HG03520 (cell line): ENCODE measurements around the gene MRGPRF.
"Not testable (repeated sequence)": the region's sequence is repeated elsewhere in the genome, so short reads cannot be mapped to it uniquely, and the experiment has no call there.

ENCODE experiments used
- ATAC-seq: cut with Tn5 transposase; IDR thresholded peaks from one replicate; pipeline ENCODE4 v1.9.1; 2021; ENCODE audit warnings: mild to moderate bottlenecking, moderate library complexity; ENCODE audit not compliant: unreplicated experiment

Gene MRGPRF

DNA sequence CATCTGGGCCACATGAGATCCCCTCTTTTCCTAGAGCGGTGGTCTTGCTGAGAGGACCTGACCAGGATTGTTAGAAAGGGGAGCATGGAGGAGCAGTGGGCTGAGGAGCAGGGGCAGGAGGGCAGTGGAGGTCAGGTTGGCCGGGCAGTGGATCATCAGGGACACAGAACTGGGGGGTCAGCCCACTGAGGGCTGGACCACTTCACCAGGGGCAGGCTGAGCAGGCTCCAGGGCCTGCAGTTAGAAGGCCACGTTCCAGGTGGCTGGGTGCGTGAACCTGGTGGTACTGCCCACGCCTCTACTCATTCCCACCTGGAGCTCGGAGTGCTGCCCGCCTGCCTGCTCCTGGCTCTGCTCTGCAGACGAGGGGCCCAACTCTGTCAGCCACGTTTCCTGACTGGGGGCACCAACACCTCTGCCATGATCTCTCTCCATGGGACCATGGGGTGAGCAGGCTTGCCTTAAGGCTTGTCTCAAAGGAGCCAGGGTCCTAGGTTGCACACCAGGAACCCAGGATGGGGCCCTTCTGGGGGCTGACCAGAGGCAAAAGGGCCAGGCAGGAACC, 9.7 kb downstream of the MRGPRF start:
- ATAC-seq = no peak

- ATAC-seq = no peak
These were observed 10.3 kb downstream of the MRGPRF start for GRCh38 chr11:69002570-69003231.

DNA sequence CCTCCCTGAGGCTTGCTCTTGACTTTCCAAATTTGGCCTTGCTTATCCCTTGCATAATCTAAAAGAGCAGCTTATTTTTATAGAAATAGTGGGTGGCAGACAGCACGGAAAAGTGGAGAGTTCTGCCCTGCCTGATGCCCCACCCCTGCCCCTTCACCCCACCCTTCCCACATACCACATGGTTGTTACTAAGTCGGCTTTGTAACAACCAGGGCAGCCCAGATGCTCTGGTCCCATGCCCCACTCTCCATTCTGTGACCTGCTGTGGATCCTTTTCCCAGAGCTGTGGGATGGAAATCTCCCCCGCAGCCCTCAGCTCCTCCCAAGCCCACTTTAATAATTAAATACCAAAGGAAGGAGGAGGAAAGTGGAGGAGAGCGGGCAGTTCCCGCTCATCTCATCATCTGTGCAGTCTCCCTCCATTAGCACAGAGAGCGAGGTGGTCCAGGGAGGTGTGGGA, 10.9 kb downstream of the MRGPRF start:
- no peak for ATAC-seq

DNA sequence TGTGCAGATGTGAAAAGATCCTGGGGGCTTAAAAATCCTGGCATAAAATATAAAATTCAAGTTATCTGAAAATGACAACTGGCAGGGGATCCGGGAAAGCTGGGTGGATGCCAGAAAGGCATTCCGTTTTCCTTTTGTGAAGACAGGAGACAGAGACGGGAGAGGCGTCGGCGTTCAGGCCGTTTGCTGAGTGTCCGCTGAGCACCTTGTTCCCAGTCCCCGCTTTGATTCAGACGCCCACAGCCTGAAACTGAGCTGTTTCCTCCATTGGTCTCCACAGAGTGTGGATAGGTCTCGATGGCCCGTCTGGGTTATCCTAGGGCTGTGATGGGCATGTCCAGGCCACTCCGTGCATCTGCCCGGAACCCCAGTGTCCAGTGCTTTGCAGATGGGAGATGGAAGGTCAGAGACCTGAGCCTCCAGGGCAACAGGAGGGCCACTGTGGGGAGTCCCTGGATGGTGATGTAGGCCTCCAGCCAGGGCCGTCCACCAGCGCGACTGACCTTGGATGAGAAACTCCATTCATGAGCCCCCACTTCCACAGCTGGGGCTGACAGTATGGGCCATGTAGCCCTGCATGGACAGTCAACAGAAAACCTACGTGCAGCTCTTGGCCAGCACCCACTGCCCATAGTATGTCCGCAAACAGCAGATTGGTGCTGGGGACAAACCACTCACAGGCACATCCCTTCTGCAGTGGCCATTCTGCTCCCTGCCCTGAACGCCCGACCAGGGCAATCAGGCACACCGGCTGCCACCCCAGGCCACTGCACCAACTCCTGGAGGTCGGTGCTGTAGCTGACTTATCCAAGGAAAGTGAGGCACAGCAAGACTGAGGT, 11.6 kb downstream of the MRGPRF start:
- no peak for ATAC-seq

DNA sequence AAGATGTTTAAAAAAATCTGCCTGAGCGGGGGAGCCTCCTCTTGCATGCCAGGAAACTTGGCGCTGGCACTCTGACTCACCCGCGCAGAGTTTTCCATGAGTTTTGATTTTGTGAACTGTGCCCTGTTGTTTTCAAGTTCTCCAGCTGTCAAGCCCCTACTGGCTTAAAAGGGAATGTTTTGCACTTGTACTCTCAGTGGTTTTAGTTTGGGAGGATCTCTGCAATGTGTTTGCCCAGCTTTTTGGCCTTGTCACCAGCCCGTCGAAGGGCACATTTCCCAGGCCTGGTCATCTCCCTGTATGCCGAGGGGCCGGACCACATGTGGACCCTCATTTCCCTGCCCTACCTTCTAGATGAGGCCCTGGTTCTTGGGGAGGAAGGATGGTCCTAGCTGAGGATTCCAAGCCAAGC, 12.2 kb downstream of the MRGPRF start:
- ATAC-seq = no peak

DNA sequence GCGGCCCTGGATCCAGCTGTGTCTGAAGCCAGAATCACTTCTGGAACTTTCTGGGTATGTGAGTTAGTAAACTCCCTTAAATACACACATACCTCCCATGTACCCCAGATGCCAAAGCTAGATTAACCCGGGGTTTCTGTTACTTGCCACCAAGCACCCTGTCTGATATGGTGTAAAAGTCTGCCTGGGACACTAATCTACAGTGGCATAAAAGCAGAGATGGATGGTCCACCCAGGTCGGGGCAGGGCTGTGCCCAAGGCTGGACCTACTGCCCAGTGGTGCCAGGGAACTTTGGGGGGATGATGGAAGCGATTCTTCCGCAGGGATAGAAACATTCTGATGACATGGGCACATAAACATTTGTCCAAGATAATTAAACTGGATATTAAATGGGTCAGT, 12.7 kb downstream of the MRGPRF start:
- ATAC-seq = no peak

- not testable (repeated sequence) for ATAC-seq
These were observed 13.2 kb downstream of the MRGPRF start for GRCh38 chr11:68999748-69000355.

GRCh38 chr11:68999093-68999747, 13.8 kb downstream of the MRGPRF start:
- ATAC-seq = no peak

DNA sequence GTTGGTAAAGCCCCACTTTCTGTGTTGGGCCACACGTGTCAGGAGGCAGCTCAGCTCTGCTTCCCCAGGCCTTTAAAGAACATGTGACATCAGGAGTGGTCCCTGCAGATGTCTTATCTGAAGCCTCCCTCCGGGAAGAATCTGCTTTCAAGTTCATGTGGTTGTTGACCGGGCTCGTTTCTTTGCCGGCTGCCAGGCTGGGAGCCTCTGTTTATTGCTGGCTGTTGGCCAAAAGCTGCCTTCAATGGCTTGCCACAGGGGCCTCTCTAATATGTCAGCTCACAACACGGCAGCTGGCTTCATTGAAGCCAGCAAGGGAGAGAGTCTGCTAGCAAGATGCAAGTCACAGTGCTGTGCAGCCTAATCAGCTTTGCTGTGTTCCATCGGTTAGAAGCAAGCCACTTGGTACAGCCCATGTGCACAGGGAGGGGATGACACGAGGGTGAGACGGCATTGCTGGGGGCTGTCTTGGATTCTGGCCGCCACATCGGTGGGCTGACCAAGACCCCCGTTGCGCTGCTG, 14.6 kb downstream of the MRGPRF start:
- no peak for ATAC-seq

DNA sequence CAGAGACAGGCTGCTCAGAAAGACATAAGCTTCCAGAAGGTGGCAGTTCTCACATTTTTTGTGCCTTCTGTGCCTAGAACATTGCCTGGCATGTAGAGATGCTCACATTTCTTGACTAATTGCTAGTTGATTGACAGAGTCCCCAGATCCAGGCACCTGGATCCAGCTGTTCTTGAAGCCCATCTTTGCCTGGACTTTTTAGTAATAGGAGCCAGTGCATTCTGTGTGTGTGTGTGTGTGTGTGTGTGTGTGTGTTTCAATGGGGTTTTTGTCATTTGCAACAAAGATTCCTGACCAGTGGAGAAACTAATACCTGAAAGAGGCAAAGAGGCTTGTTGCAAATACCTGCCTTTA, 15.1 kb downstream of the MRGPRF start:
- ATAC-seq = no peak

DNA sequence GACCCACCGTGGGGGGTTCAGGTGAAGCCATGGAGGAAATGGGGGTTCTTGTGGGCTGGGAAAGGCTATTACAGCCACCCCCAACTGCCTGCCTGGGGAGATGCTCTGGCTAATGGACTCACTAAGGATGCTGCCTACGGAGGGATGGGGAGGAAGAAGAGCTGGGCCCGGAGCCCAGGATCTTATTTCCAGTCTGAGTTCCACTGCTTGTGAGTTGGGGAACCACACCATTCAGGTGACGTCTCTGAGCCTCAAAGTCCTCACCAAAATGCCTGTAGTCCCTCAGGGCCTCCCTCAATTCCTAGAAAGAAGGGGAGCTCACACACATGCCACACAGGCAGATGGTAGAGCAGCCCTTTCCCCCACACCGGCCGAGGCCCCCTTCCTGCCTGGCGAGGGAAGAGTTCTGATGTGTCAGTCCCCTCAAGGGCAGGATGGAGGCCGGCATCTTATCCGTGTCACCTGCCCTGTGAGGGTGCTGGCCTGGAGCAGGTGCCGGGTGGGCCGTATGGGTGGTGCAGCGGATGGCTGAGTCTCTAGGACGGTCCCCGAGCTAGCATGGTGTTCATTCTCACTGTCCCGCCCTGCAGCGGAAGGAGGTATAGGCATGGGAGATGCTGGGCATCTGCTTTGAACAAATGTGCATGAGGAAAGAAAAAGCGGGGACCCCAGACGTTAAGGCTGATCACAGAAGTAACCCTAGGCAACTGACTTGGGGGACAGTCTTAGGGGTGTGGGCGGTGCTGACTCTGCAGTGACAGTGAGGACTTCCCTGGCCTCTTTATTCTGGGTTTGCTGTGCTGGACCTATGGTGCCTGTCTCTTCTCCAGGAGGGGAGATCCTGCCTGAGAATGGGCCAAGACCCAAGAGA, 15.7 kb downstream of the MRGPRF start:
- no peak for ATAC-seq

GRCh38 chr11:68996376-68997123, 16.5 kb downstream of the MRGPRF start:
- no peak for ATAC-seq

GRCh38 chr11:68994894-68995285, 18.2 kb downstream of the MRGPRF start:
- ATAC-seq = no peak

GRCh38 chr11:68994161-68994893, 18.7 kb downstream of the MRGPRF start:
- ATAC-seq = no peak

DNA sequence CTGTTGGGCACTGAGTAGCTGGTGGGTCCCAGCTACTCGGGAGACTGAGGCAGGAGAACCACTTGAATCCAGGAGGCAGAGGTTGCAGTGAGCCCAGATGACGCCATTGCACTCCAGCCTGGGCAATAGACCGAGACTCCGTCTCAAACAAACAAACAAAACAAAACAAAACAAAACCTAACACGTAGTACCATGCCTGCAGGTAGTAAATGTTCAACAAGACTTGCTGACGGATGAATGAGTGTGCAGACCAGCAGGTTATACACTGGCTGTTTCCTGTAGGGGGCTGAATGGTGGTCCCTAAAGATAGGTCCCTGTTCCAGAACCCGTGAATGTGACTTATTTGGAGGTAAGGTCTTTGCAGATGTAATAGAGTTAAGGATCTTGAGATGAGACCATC, 19.5 kb downstream of the MRGPRF start:
- no peak for ATAC-seq

GRCh38 chr11:68992743-68993255, 20.2 kb downstream of the MRGPRF start:
- no peak for ATAC-seq

DNA sequence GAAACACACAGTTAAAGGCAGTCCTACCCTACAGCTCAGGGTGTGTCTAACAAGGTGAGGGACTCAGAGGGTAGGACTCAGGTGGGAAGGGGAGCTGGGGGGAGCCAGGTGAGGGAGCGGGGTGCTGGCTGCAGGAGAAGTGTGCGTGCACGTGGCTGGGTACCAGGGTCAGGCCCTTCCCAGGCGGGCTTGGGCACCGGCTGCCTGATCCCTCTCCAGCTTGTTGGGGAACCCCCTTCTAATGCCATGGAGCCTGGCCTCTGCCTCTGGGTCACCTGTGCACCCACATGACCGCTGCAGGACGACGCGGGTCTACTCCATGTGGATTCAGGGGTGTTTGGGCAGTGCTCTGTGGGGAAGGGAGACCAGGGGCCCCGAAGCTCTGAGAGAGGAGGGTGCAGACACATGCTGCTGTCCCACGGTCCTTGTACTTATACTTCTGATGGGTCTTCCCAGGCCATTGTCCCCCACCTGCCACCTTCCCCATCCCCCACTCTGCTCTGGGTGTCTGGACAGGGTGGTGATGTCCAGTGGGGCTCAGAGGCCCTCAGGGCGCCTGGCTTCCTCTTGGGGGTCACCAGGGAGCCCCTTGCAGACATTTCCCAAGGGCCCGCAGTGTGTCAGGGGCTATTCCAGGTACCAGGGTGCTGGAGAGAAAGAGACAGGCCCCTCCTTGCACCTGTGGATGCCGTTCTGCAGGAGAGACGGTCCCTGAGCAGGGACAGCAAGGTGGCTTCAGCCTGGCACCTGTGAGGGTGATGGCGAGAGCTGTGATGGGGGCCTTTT, 21.9 kb downstream of the MRGPRF start:
- ATAC-seq = no peak
